Liver (tissue), 3 donors: Measurements from ENCODE around the gene DLX5.

Experiments used
- ATF3 ChIP-seq: IDR thresholded peaks from 2 replicates; pipeline ENCODE4 v1.6.1; 2016; ENCODE audit warnings: antibody characterized with exemption
- CTCF ChIP-seq: fragments of 150-350 bp; IDR thresholded peaks from 2 replicates; pipeline ENCODE4 v1.5.1; 2017; ENCODE audit warnings: improper control_type of control experiment, low read depth, low read length; ENCODE audit not compliant: missing input control
- FOXA2 ChIP-seq: IDR thresholded peaks from 2 replicates; pipeline ENCODE4 v1.6.1; 2016; ENCODE audit warnings: antibody characterized with exemption
- GABPA ChIP-seq, 2 donors: IDR thresholded peaks in 1 of 2; conservative IDR thresholded peaks in 1 of 2; 2 replicates each; pipeline ENCODE4 v1.6.1; 2016; ENCODE audit warnings: antibody characterized with exemption in 2 of 2, mild to moderate bottlenecking in 1 of 2, moderate library complexity in 1 of 2
- JUND ChIP-seq, 2 donors: IDR thresholded peaks; 2 replicates each; pipeline ENCODE4 v1.6.1; 2016; ENCODE audit warnings: antibody characterized with exemption in 2 of 2
- MAX ChIP-seq: IDR thresholded peaks from 2 replicates; pipeline ENCODE4 v1.6.1; 2016; ENCODE audit warnings: antibody characterized with exemption
- RAD21 ChIP-seq, 2 donors: IDR thresholded peaks; 2 replicates each; pipeline ENCODE4 v1.6.1; 2016; ENCODE audit warnings: antibody characterized with exemption in 2 of 2, mild to moderate bottlenecking in 2 of 2
- SP1 ChIP-seq: IDR thresholded peaks from 2 replicates; pipeline ENCODE4 v1.6.1; 2018; ENCODE audit warnings: antibody characterized with exemption, mild to moderate bottlenecking
- TAF1 ChIP-seq: conservative IDR thresholded peaks from 2 replicates; pipeline ENCODE4 v1.6.1; 2016; ENCODE audit warnings: antibody characterized with exemption, mild to moderate bottlenecking
- YY1 ChIP-seq: IDR thresholded peaks from 2 replicates; pipeline ENCODE4 v1.6.1; 2016; ENCODE audit warnings: antibody characterized with exemption, mild to moderate bottlenecking
- ZBTB33 ChIP-seq: IDR thresholded peaks from 2 replicates; pipeline ENCODE4 v1.6.1; 2016; ENCODE audit warnings: antibody characterized with exemption
- donor health status: healthy.
- donor health status: healthy.

GRCh38 chr7:96976106-96976505, 48.5 kb downstream of the DLX5 start:
- TF ChIP-seq CTCF, result no peak
- TF ChIP-seq MAX, result no peak
- no peak for TF ChIP-seq SP1
- no peak for TF ChIP-seq FOXA2
- TF ChIP-seq TAF1, result no peak
- TF ChIP-seq YY1, result no peak
- TF ChIP-seq ZBTB33, result no peak
- no peak for TF ChIP-seq GABPA (IDR thresholded peaks at IDR 0.05 in 1 of 2, conservative IDR thresholded peaks at IDR 0.05 in 1 of 2)
- TF ChIP-seq RAD21 (IDR thresholded peaks at IDR 0.05), result no peak
- TF ChIP-seq ATF3, result no peak
- TF ChIP-seq JUND (IDR thresholded peaks at IDR 0.05), result no peak
